ENCODE measurements around the gene RNU4-1.
A peak's percentile ranks its signal among the peaks of the same experiment; 100 is the strongest.

Gene RNU4-1

GRCh38 chr12:120287491-120287890, 5.5 kb downstream of the RNU4-1 start:
- no peak for DNase-seq

- DNase-seq: no peak
Observed at GRCh38 chr12:120286768-120287490, 6.1 kb downstream of the RNU4-1 start.

DNA sequence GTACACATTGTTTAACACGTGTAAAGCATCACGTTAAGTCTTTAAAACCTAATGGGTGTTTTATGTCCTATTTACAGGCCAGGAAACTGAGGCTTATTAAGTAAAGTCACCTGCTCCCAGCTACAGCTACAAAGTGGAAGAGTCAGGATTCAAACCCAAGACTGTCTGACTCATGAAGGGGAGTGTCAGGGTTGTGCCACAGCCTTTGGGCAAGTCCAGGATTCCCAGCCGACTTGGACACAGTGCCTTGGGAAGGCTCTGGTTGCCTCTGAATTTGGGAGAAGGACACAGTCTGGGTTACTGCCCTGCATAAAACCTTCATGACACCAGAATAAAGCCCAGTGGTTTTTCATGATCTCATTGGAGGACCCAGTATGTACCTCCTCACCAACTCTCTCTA, 8.7 kb downstream of the RNU4-1 start:
- DNase-seq: no peak

GRCh38 chr12:120283318-120283717, 9.7 kb downstream of the RNU4-1 start:
- DNase-seq: no peak

GRCh38 chr12:120278137-120279069, 14.6 kb downstream of the RNU4-1 start:
- no peak for DNase-seq

DNA sequence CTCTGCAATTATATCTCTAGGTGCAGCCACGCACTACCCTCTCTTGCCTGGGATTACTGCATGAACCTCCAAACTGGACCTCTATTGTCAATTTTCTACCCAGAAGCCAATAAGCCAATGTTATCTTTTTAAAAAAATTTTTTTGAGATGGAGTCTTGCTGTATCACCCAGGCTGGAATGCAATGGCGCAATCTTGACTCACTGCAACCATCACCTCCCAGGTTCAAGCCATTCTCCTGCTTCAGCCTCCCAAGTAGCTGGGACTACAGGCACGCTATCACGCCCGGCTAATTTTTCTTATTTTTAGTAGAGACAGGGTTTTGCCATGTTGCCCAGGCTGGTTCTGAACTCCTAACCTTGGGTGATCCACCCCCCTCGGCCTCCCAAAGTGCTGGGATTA, 16.3 kb downstream of the RNU4-1 start:
- DNase-seq: no peak

GRCh38 chr12:120267736-120268135, 25.3 kb downstream of the RNU4-1 start:
- no peak for DNase-seq

GRCh38 chr12:120266180-120266870, 26.7 kb downstream of the RNU4-1 start:
- no peak for DNase-seq

GRCh38 chr12:120265473-120266179, 27.4 kb downstream of the RNU4-1 start, which contains the start of gene PXN:
TSS of gene PXN (minus strand) at chr12:120265730. CDS start at chr12:120265629, 101 bp downstream.
- DNase-seq: peak; percentile 69

GRCh38 chr12:120264904-120265472, 28.0 kb downstream of the RNU4-1 start:
- DNase-seq: no peak

- DNase-seq: no peak
Observed at GRCh38 chr12:120264086-120264903, 28.7 kb downstream of the RNU4-1 start.

GRCh38 chr12:120263748-120264085, 29.3 kb downstream of the RNU4-1 start:
- no peak for DNase-seq

GRCh38 chr12:120262852-120263747, 29.9 kb downstream of the RNU4-1 start:
- no peak for DNase-seq

- DNase-seq: no peak
Observed at GRCh38 chr12:120261951-120262851, 30.8 kb downstream of the RNU4-1 start.

- DNase-seq: no peak
Observed at GRCh38 chr12:120260607-120261006, 32.4 kb downstream of the RNU4-1 start.

DNA sequence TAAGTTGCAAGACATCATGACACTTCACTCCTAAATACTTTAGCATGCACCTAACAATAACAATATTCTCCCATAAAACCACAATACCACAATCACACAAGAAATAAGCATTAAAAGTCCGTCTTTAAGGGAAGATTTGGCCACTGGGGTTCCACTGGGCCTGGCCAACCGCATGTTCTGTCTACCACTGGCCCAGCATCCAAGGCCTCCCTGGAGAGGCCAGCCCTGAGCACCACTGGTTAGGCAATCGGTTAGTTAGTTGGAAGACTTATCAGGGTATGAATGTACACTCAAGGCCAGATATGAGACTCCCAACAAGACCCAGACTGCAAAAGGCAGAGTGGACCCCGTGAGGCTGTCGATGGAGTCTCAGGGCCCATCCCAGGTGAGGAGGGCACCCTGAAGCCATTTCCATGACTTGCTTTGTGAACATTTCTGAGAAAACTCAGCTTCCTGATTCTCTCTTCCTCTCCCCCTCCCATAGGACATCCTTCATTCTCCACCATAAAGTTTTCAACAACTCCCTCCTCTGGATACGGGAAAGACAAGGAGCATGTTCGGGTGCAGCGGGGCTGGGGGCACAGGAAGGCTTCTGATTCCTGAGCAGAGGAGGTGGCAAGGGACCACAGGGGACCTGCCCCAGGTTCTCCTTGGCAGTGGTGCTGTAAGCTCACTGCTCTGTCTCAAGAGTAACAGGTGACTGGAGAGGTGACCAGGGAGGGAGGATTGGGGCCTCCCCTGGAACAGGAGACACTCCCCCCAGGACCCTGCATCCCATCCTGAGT, 33.4 kb downstream of the RNU4-1 start:
- no peak for DNase-seq

GRCh38 chr12:120258323-120258896, 34.6 kb downstream of the RNU4-1 start:
- no peak for DNase-seq

Measured in hematopoietic multipotent progenitor cell treated with erythropoietin and hydrocortisone succinate and interleukin-3 and kit ligand, for 8 days (in vitro differentiated cells).